GM12864 (cell line): ENCODE results near the gene NEUROG1.
"Not testable (repeated sequence)": the region's sequence is repeated elsewhere in the genome, so short reads cannot be mapped to it uniquely, and the experiment has no call there.

Experiments used
- DNase-seq: peaks from one replicate; pipeline ENCODE4 v3.0.0-alpha.2; 2011; ENCODE audit warnings: low read depth
- H3K4me3 ChIP-seq: 2 replicates; pipeline ENCODE4 v1.5.1; 2011; ENCODE audit warnings: mild to moderate bottlenecking, low read depth, low read length, control low read depth
- CTCF ChIP-seq: IDR thresholded peaks from 2 replicates; pipeline ENCODE4 v1.5.1; 2011; ENCODE audit warnings: low read depth, mild to moderate bottlenecking, moderate library complexity, low read length, control low read depth, inconsistent platforms; ENCODE audit errors: missing control alignments

NEUROG1 gene

GRCh38 chr5:135505973-135506372 is 29.8 kb downstream of the NEUROG1 start:
- no peak for DNase-seq
- H3K4me3 ChIP-seq: no peak overlapping the region
- no peak for TF ChIP-seq CTCF

- TF ChIP-seq CTCF: no peak
- no peak for DNase-seq
- H3K4me3 ChIP-seq: no peak overlapping the region
Measured at GRCh38 chr5:135504376-135504775, 31.4 kb downstream of the NEUROG1 start.

DNA sequence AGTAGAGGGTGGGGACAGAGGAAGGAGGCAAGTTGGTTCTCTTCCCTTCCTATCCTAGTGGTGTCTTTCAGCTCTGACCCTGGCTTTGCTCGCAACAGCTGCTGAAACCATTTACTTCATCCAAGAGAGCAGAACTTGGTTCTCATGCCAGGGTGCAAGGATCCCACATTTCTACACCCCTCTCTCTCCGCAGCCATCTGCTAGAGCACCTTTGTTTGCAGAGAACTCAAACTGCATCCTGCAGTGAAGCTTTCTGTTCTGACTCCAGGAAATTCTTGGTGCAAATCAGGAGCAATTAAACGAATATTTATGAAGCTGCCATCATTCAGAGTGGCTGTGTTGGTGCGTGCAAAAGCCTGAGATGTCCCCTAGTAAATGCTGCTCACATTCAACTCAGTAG is 31.9 kb downstream of the NEUROG1 start:
- DNase-seq: no peak
- TF ChIP-seq CTCF: no peak
- H3K4me3 ChIP-seq: no peak overlapping the region

DNA sequence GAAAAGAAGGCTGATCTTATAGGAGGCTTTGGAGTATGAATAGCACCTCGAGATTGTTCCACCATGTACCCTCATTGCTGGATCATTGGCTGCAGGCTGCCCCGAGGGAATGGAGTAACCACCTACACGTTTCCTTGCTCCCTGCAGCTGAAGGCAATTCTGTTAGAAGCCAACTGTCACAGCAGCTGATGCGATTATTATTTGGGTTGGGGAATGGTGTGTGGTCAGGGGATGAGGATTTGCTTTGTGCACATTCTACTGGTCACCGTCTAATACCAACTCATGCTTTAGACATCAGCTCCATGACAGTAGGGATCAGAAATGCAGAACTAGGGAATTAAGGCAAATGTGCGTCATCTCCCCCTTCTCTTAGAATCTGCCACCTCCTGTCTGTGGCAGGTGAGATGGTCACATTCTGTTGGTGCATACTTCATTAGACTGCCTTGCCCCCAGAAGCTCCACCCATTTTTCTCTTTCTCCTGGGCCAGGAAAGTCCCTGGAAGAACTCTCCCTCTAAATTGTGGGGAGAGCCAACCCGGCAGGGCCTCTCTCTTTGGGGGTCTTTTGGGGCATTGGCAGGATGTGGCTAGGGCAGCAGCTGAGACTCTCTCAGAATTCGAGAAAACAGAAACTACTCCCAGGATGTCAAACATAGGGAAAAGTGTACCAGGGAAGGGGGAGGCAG is 32.8 kb downstream of the NEUROG1 start:
- DNase-seq: no peak
- H3K4me3 ChIP-seq: no peak overlapping the region
- no peak for TF ChIP-seq CTCF

DNA sequence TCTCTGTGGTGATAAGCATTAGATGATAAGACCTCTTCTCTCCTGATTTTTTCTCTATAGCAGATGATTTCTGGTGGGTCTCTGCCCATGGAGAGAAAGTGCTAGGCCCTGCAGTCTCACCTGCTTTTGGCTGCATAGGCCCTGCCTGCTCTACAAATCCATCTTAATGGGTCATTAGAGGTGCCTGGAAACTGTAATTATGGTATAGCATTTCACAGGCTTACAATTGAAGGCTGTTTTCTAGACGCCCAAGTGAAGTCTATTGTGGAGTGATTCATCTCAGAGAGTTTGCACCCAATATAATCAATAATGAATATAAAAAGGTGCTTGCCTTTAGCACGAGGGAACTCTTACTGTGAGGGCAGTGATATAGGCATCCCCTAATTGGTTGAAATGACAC is 33.8 kb downstream of the NEUROG1 start:
- no peak overlapping the region for H3K4me3 ChIP-seq
- no peak for DNase-seq

DNA sequence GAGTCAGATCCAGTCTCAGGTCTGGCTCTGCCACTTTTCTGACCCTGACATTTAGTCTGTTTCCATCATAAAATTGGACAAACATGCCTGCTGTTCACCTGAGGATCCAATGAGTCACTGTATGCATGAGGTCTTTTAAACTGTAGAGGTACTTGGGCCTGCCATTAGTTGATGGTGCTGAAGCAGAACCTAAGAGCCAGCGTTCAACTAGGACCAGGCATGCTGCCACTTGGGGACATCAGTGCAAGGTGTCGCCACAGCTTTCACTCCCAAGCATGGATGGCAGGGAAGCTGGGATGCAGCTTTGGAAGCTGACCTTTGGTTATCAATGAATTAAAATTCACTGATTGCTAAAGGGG is 37.1 kb downstream of the NEUROG1 start:
- no peak for TF ChIP-seq CTCF
- H3K4me3 ChIP-seq: no peak overlapping the region
- no peak for DNase-seq

More for the DNA sequence above, 33.8 kb downstream of the NEUROG1 start:
- TF ChIP-seq CTCF: no peak

DNA sequence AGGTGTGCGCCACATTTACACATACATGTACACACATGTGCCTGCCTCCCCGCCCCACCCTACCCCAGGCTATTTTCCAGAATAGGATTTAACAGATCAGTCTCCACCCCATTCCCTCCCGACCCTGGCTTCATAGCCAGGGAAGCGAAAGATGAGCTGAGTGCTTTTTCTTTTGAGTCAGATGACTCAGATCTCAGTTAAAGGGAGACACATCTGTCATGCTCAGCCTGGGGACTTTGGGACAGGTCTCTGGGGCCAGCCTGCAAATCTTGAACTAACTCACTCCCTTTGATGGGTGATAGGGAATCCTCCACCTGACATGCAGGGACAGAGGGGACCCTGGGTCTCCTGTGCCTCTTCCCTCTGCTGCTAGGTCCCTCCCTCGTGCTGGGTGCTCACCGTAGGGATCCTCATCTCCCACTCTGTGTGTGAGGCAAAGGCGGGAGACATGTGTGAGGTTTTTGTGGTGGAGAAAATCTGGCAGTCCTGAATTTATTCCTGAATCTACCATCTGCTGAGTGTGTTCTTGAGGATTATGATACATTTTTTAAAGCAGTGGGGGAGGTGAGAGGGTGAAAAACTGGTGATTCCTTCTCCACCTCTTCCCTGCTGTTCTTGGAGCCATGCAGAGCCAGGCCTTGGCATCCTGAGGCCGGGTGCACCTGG is 37.7 kb downstream of the NEUROG1 start:
- DNase-seq: no peak
- TF ChIP-seq CTCF: no peak
- H3K4me3 ChIP-seq: no peak overlapping the region

DNA sequence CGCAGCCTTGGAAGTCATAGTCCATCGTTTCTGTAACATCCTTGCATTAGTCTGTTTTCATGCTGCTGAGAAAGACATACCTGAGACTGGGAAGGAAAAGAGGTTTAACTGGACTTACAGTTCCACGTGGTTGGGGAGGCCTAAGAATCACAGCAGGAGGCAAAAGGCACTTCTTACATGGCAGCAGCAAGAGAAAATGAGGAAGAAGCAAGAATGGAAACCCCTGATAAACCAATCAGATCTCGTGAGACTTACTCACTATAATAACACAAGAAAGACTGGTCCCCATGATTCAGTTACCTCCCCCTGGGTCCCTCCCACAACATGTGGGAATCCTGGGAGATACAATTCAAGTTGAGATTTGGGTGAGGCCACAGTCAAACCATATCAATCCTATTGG is 40.2 kb downstream of the NEUROG1 start:
- not testable (repeated sequence) for DNase-seq, H3K4me3 ChIP-seq
